GM23338 (cell line): ENCODE measurements around the gene MYCBP2. TPM values are rescaled to one million over a fixed set of nuclear protein-coding genes. Genes with fewer than 3 reads are reported as not detected.

ENCODE experiments used
- ATAC-seq: fragments of 200-7000 bp; cut with Tn5 transposase; 3 replicates; pipeline ENCODE4 v1.9.1; 2020
- DNase-seq: peaks from one replicate; pipeline ENCODE4 v3.0.0-alpha.2; 2015; ENCODE audit warnings: low spot score
- H2AFZ ChIP-seq: fragments of 200-600 bp; sonication (generic); 2 replicates; pipeline ENCODE4 v1.8.0; 2016; ENCODE audit warnings: antibody characterized with exemption, mild to moderate bottlenecking, moderate library complexity
- H3F3A ChIP-seq: fragments of 200-600 bp; sonication (generic); replicated peaks from 2 replicates; pipeline ENCODE4 v1.8.0; 2017; ENCODE audit warnings: antibody characterized with exemption, mixed run types, low read depth
- H3K27ac ChIP-seq: fragments of 200-600 bp; sonication (generic); 2 replicates; pipeline ENCODE4 v1.6.1; 2016; ENCODE audit warnings: low read depth
- H3K27me3 ChIP-seq: fragments of 200-600 bp; sonication (generic); 2 replicates; pipeline ENCODE4 v1.8.0; 2016; ENCODE audit warnings: mild to moderate bottlenecking, mixed run types, moderate library complexity; ENCODE audit not compliant: insufficient read depth
- H3K36me3 ChIP-seq: fragments of 200-600 bp; sonication (generic); 2 replicates; pipeline ENCODE4 v1.8.0; 2016; ENCODE audit warnings: mild to moderate bottlenecking; ENCODE audit not compliant: insufficient read depth
- H3K4me1 ChIP-seq: fragments of 200-600 bp; sonication (generic); 2 replicates; pipeline ENCODE4 v1.8.0; 2016; ENCODE audit warnings: mild to moderate bottlenecking, moderate library complexity; ENCODE audit not compliant: insufficient read depth
- H3K4me2 ChIP-seq: fragments of 200-600 bp; sonication (generic); 2 replicates; pipeline ENCODE4 v1.7.1; 2017; ENCODE audit warnings: mixed run types
- H3K4me3 ChIP-seq: fragments of 200-600 bp; sonication (generic); 2 replicates; pipeline ENCODE4 v1.6.1; 2016; ENCODE audit warnings: mixed run types
- H3K79me2 ChIP-seq: fragments of 200-600 bp; sonication (generic); replicated peaks from 2 replicates; pipeline ENCODE4 v1.8.0; 2017; ENCODE audit warnings: mild to moderate bottlenecking; ENCODE audit not compliant: insufficient read depth
- H3K9me2 ChIP-seq: fragments of 200-600 bp; sonication (generic); 2 replicates; pipeline ENCODE4 v1.8.0; 2017; ENCODE audit not compliant: insufficient read depth
- H4K20me1 ChIP-seq: fragments of 200-600 bp; sonication (generic); replicated peaks from 2 replicates; pipeline ENCODE4 v1.8.0; 2017; ENCODE audit warnings: mild to moderate bottlenecking; ENCODE audit not compliant: insufficient read depth
- H3K27ac Mint-ChIP-seq: 2 replicates; pipeline ENCODE4 v1.8.0; 2020; ENCODE audit warnings: inconsistent platforms, mild to moderate bottlenecking, moderate library complexity, mixed read lengths
- H3K27me3 Mint-ChIP-seq: 3 replicates; pipeline ENCODE4 v1.8.0; 2022; ENCODE audit warnings: low read depth, mild to moderate bottlenecking, moderate library complexity, mixed read lengths, inconsistent platforms; ENCODE audit not compliant: insufficient read depth, poor library complexity
- H3K36me3 Mint-ChIP-seq: 3 replicates; pipeline ENCODE4 v1.8.0; 2021; ENCODE audit warnings: low read depth, mild to moderate bottlenecking, inconsistent platforms, moderate library complexity, mixed read lengths
- H3K4me1 Mint-ChIP-seq: 3 replicates; pipeline ENCODE4 v1.8.0; 2020; ENCODE audit warnings: mild to moderate bottlenecking, inconsistent platforms, mixed read lengths
- H3K4me3 Mint-ChIP-seq: 3 replicates; pipeline ENCODE4 v1.8.0; 2021; ENCODE audit warnings: moderate library complexity, mild to moderate bottlenecking, inconsistent platforms, mixed read lengths
- H3K9me3 Mint-ChIP-seq: 3 replicates; pipeline ENCODE4 v1.8.0; 2020; ENCODE audit warnings: moderate library complexity, mild to moderate bottlenecking, inconsistent platforms, mixed read lengths
- CREB1 ChIP-seq: fragments of 250-450 bp; sonication (Bioruptor Pico); IDR thresholded peaks from 2 replicates; pipeline ENCODE4 v1.5.0; 2020; ENCODE audit warnings: low read depth, mild to moderate bottlenecking, moderate library complexity
- EZH2 ChIP-seq: fragments of 200-600 bp; sonication (generic); IDR thresholded peaks from one replicate; pipeline ENCODE4 v1.8.0; 2017; ENCODE audit warnings: antibody characterized with exemption, mild to moderate bottlenecking, low read depth; ENCODE audit not compliant: unreplicated experiment
- EZH2phosphoT487 ChIP-seq: fragments of 200-600 bp; sonication (generic); IDR thresholded peaks from one replicate; pipeline ENCODE4 v1.8.1; 2018; ENCODE audit warnings: antibody characterized with exemption; ENCODE audit not compliant: unreplicated experiment
- JUNB ChIP-seq: IDR thresholded peaks from one replicate; pipeline ENCODE4 v1.6.1; 2016; ENCODE audit warnings: antibody characterized with exemption; ENCODE audit not compliant: unreplicated experiment
- NANOG ChIP-seq: IDR thresholded peaks from 2 replicates; pipeline ENCODE4 v1.6.1; 2016; ENCODE audit warnings: antibody characterized with exemption, borderline replicate concordance
- STAT1 ChIP-seq: IDR thresholded peaks from one replicate; pipeline ENCODE4 v1.6.1; 2016; ENCODE audit warnings: antibody characterized with exemption; ENCODE audit not compliant: unreplicated experiment
- ZNF331 ChIP-seq: fragments of 250-450 bp; sonication (Bioruptor Pico); IDR thresholded peaks from 2 replicates; pipeline ENCODE4 v1.5.0; 2020; ENCODE audit warnings: low read depth, mild to moderate bottlenecking, moderate library complexity
- polyA plus RNA-seq: library from polyadenylated mRNA; unstranded; fragments of >200 nt; fragmentation: Nextera tagmentation; extraction: Ambion mirVana; gene quantifications from 2 replicates; pipeline ENCODE4 v1.2.1, GENCODE V29; 2016
- total RNA-seq: library from RNA; depleted of rRNA; stranded (reverse); fragments of >200 nt; shearing (Covaris generic); gene quantifications from 2 replicates; pipeline ENCODE4 v1.2.3, GENCODE V29; 2014
- TF ChIP-seq, protein P1 (sequence below): IDR thresholded peaks from one replicate; pipeline ENCODE4 v1.6.1; 2018; ENCODE audit warnings: antibody characterized with exemption; ENCODE audit not compliant: unreplicated experiment
- TF ChIP-seq, protein P2 (sequence below): fragments of 250-450 bp; sonication (Bioruptor Pico); IDR thresholded peaks from 2 replicates; pipeline ENCODE4 v1.5.0; 2020; ENCODE audit warnings: mild to moderate bottlenecking, moderate library complexity
- TF ChIP-seq, protein P3 (sequence below): IDR thresholded peaks from 2 replicates; pipeline ENCODE4 v1.6.1; 2016; ENCODE audit warnings: antibody characterized with exemption

Gene MYCBP2
- total and polyA plus RNA-seq, 2 experiments from 2014 or later, result 54.6 to 77.2 TPM

DNA sequence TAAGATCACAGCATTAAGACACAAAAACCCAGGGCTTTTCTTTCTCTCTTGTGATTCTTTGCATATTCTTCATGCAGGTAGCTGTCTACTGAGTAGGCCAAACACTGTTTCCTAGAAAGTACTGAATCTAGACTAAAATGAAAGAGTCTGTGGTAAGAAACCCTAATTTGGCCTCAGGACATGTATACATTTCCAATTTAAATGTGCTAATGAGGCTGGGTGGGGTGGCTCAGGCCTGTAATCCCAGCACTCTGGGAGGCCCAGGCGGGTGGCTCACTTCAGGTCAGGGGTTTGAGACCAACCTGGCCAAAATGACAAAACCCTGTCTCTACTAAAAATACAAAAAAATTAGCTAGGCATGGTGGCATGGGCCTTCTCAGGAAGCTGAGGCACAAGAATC, 57.8 kb downstream of the MYCBP2 start:
- H3K79me2 ChIP-seq, result no peaks in the 10 kb centered on the region
- Mint-ChIP-seq H3K36me3 (peaks cover 4% of the 10 kb centered on the region; the same call in 2 of the 3 replicates), H3K4me1 (no peaks in the 10 kb centered on the region), H3K4me3 (no peak overlapping the region), H3K9me3 (no peaks in the 10 kb centered on the region), H3K27ac (no peak overlapping the region), H3K27me3 (no peaks in the 10 kb centered on the region)
- H4K20me1 ChIP-seq, result no peaks in the 10 kb centered on the region
- ATAC-seq (no peak), DNase-seq (no peak)
- H3K27me3 ChIP-seq, result no peaks in the 10 kb centered on the region
- no peak overlapping the region for H3K4me2 ChIP-seq
- no peak overlapping the region for H3K27ac ChIP-seq
- no peak overlapping the region for H3K4me3 ChIP-seq
- H3K4me1 ChIP-seq, result no peaks in the 10 kb centered on the region
- TF ChIP-seq EZH2 (no peak), STAT1 (no peak), EZH2phosphoT487 (no peak), JUNB (no peak), ZNF331 (no peak), NANOG (no peak), CREB1 (CRISPR knock-in tag) (no peak)
- TF ChIP-seq, protein P1, sequence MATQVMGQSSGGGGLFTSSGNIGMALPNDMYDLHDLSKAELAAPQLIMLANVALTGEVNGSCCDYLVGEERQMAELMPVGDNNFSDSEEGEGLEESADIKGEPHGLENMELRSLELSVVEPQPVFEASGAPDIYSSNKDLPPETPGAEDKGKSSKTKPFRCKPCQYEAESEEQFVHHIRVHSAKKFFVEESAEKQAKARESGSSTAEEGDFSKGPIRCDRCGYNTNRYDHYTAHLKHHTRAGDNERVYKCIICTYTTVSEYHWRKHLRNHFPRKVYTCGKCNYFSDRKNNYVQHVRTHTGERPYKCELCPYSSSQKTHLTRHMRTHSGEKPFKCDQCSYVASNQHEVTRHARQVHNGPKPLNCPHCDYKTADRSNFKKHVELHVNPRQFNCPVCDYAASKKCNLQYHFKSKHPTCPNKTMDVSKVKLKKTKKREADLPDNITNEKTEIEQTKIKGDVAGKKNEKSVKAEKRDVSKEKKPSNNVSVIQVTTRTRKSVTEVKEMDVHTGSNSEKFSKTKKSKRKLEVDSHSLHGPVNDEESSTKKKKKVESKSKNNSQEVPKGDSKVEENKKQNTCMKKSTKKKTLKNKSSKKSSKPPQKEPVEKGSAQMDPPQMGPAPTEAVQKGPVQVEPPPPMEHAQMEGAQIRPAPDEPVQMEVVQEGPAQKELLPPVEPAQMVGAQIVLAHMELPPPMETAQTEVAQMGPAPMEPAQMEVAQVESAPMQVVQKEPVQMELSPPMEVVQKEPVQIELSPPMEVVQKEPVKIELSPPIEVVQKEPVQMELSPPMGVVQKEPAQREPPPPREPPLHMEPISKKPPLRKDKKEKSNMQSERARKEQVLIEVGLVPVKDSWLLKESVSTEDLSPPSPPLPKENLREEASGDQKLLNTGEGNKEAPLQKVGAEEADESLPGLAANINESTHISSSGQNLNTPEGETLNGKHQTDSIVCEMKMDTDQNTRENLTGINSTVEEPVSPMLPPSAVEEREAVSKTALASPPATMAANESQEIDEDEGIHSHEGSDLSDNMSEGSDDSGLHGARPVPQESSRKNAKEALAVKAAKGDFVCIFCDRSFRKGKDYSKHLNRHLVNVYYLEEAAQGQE, result no peak
- TF ChIP-seq, protein P2, sequence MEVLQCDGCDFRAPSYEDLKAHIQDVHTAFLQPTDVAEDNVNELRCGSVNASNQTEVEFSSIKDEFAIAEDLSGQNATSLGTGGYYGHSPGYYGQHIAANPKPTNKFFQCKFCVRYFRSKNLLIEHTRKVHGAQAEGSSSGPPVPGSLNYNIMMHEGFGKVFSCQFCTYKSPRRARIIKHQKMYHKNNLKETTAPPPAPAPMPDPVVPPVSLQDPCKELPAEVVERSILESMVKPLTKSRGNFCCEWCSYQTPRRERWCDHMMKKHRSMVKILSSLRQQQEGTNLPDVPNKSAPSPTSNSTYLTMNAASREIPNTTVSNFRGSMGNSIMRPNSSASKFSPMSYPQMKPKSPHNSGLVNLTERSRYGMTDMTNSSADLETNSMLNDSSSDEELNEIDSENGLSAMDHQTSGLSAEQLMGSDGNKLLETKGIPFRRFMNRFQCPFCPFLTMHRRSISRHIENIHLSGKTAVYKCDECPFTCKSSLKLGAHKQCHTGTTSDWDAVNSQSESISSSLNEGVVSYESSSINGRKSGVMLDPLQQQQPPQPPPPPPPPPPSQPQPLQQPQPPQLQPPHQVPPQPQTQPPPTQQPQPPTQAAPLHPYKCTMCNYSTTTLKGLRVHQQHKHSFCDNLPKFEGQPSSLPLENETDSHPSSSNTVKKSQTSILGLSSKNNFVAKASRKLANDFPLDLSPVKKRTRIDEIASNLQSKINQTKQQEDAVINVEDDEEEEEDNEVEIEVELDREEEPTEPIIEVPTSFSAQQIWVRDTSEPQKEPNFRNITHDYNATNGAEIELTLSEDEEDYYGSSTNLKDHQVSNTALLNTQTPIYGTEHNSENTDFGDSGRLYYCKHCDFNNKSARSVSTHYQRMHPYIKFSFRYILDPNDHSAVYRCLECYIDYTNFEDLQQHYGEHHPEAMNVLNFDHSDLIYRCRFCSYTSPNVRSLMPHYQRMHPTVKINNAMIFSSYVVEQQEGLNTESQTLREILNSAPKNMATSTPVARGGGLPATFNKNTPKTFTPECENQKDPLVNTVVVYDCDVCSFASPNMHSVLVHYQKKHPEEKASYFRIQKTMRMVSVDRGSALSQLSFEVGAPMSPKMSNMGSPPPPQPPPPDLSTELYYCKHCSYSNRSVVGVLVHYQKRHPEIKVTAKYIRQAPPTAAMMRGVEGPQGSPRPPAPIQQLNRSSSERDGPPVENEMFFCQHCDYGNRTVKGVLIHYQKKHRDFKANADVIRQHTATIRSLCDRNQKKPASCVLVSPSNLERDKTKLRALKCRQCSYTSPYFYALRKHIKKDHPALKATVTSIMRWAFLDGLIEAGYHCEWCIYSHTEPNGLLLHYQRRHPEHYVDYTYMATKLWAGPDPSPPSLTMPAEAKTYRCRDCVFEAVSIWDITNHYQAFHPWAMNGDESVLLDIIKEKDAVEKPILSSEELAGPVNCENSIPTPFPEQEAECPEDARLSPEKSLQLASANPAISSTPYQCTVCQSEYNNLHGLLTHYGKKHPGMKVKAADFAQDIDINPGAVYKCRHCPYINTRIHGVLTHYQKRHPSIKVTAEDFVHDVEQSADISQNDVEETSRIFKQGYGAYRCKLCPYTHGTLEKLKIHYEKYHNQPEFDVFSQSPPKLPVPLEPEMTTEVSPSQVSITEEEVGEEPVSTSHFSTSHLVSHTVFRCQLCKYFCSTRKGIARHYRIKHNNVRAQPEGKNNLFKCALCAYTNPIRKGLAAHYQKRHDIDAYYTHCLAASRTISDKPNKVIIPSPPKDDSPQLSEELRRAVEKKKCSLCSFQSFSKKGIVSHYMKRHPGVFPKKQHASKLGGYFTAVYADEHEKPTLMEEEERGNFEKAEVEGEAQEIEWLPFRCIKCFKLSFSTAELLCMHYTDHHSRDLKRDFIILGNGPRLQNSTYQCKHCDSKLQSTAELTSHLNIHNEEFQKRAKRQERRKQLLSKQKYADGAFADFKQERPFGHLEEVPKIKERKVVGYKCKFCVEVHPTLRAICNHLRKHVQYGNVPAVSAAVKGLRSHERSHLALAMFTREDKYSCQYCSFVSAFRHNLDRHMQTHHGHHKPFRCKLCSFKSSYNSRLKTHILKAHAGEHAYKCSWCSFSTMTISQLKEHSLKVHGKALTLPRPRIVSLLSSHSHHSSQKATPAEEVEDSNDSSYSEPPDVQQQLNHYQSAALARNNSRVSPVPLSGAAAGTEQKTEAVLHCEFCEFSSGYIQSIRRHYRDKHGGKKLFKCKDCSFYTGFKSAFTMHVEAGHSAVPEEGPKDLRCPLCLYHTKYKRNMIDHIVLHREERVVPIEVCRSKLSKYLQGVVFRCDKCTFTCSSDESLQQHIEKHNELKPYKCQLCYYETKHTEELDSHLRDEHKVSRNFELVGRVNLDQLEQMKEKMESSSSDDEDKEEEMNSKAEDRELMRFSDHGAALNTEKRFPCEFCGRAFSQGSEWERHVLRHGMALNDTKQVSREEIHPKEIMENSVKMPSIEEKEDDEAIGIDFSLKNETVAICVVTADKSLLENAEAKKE (CRISPR knock-in tag), result no peak
- TF ChIP-seq, protein P3, sequence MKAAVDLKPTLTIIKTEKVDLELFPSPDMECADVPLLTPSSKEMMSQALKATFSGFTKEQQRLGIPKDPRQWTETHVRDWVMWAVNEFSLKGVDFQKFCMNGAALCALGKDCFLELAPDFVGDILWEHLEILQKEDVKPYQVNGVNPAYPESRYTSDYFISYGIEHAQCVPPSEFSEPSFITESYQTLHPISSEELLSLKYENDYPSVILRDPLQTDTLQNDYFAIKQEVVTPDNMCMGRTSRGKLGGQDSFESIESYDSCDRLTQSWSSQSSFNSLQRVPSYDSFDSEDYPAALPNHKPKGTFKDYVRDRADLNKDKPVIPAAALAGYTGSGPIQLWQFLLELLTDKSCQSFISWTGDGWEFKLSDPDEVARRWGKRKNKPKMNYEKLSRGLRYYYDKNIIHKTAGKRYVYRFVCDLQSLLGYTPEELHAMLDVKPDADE, result no peak
- no peaks in the 10 kb centered on the region for H3F3A ChIP-seq
- H2AFZ ChIP-seq, result no peak overlapping the region
- peaks cover 4% of the 10 kb centered on the region; the same call in 1 of the 2 replicates for H3K36me3 ChIP-seq
- H3K9me2 ChIP-seq, result no peaks in the 10 kb centered on the region
